ENCODE data around the gene ABCF3. TPM values are rescaled to one million over a fixed set of nuclear protein-coding genes. Genes with fewer than 3 reads are reported as not detected.
A peak's percentile ranks its signal among the peaks of the same experiment; 100 is the strongest.
"Not testable (repeated sequence)": the region's sequence is repeated elsewhere in the genome, so short reads cannot be mapped to it uniquely, and the experiment has no call there.

The ABCF3 gene
- total and polyA plus RNA-seq, 4 donors: 28.1 to 59.2 (median 33.7) TPM

DNA sequence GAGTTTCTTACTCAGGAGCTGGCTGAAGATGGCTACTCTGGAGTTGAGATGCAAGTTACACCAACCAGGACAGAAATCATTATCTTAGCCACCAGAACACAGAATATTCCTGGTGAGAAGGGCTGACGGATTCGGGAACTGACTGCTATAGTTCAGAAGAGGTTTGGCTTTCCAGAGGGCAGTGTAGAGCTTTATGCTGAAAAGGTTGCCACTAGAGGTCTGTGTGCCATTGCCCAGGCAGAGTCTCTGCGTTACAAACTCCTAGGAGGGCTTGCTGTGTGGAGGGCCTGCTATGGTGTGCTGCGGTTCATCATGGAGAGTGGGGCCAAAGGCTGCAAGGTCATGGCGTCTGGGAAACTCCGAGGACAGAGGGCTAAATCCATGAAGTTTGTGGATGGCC lies 36.2 kb upstream of the ABCF3 start:
- not testable (repeated sequence) for H3K27ac ChIP-seq (ENCODE audit: low read depth in 1 of 2, low read length in 2 of 2); DNase-seq (ENCODE audit: low spot score); H3K9ac ChIP-seq (ENCODE audit: low read depth in 1 of 2, low read length in 2 of 2); H3K9me3 ChIP-seq (ENCODE audit: control insufficient read depth in 4 of 4, low read length in 3 of 4); H3K4me3 ChIP-seq (ENCODE audit: low read depth in 1 of 3, low read length in 3 of 3); H3K27me3 ChIP-seq (ENCODE audit: control insufficient read depth in 4 of 4, insufficient read depth in 4 of 4, low read length in 3 of 4)
- WGBS: 78% methylated on average over 6 of the region's 6 CpGs
- peaks cover 0 to 10% (median 6%) of the 10 kb centered on the region in 4 donors for H3K36me3 ChIP-seq (ENCODE audit: control insufficient read depth in 4 of 4, insufficient read depth in 3 of 4, low read depth in 1 of 4, low read length in 3 of 4)
- peak in 1 of 2 donors; percentile 25 for TF ChIP-seq RAD21 (IDR thresholded peaks at IDR 0.05)
- H3K4me1 ChIP-seq (ENCODE audit: control insufficient read depth in 4 of 4, insufficient read depth in 4 of 4, low read length in 3 of 4): peaks cover 0 to 15% (median 1%) of the 10 kb centered on the region in 4 donors

DNA sequence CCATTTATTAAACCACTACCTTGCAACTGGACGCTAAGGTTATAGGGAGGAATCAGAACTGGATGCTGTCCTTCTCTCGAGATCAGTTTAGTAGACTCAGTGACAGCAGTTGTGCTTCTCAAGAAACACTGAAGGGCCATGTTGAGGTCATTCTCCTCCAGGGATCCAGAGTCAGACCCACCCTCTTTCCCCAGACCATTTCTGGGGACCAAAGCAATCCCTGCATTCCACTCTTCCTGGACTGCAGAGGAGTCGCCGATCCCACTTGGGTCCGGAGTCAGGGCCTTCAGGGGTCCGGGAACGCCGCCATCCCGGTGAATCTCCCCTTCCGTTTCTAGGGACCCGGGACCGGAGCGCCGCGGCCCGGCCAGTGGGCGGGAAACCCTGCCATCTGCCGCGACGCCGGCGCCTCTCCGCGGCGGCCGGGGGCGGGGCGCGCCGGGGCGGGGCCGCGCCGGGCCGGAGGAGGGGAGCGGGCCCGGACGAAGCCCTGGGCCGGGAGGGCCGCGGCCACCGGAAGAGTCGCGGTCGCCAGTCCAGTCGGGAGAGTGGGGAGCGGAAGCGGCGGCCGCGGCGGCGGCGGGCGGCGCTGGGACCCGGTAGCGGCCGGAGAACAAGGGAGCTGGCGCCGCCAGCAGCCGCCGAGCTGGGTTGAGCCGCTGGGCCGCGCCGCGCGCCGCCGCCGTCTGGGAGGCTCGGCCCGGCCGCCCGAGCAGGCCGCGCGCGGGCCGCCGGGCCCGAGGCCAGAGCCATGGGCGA lies 30.9 kb upstream of the ABCF3 start, which contains the start of gene DVL3:
Gene DVL3 (plus strand): TSS at position 493 of the 759 bp plus-strand sequence. CDS start 259 bp downstream, at position 752.
- WGBS: under 1% methylated on average over 84 of the region's 84 CpGs
- DNase-seq (ENCODE audit: low spot score): peak; percentile 61
- H3K27ac ChIP-seq (ENCODE audit: low read depth in 1 of 2, low read length in 2 of 2): peak within 1 kb of the TSS; percentile 66 to 76

DNA sequence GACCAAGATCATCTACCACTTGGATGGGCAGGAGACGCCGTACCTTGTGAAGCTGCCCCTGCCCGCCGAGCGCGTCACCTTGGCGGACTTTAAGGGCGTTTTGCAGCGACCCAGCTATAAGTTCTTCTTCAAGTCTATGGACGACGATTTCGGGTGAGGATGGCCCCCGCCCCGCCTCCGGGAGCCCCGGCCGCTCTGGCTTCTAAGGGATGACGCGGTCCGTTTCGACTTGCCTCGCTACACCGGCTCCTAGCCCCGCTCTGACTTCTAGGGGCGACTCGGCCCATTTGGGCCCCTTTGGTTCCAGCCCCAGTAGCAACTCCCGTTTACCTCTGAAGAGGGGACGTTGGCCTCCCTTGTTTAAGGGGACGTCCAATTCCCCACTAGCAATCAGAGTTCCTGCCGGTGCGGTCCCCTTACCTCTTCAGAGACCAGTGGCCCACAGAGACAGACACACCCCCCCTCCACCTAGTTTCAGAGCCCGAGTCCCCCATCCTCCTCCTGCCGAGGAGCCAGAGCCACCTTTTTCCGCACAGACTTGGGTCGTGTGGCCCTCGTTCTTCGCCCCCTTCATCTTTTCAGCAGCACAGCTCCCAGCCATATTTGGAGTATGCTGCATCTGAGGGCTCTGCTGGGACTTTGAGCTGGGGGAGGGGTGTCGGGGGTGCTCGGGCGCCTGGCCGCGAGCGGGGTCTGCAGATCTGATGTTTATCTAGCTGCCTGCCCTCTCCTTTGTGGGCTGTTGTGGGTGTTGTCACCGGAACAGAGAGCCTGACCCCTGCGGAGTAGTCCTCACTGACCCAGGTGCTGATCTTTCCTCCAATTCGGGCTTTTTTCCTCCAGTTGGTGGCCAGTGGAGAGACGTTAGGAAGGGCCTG lies 30.1 kb upstream of the ABCF3 start:
- H3K9me3 ChIP-seq (ENCODE audit: control insufficient read depth in 4 of 4, low read length in 3 of 4): no peaks in the 10 kb centered on the region
- peaks cover 4 to 34% (median 24%) of the 10 kb centered on the region in 4 donors for H3K4me1 ChIP-seq (ENCODE audit: control insufficient read depth in 4 of 4, insufficient read depth in 4 of 4, low read length in 3 of 4)
- H3K4me3 ChIP-seq (ENCODE audit: low read depth in 1 of 3, low read length in 3 of 3): peak overlapping the region; percentile 93 to 94 (median 93)
- H3K36me3 ChIP-seq (ENCODE audit: control insufficient read depth in 4 of 4, insufficient read depth in 3 of 4, low read depth in 1 of 4, low read length in 3 of 4): no peaks in the 10 kb centered on the region
- peak; percentile 52 for DNase-seq (ENCODE audit: low spot score)
- H3K9ac ChIP-seq (ENCODE audit: low read depth in 1 of 2, low read length in 2 of 2): peak overlapping the region; percentile 61 to 87
- WGBS: under 1% methylated on average over 47 of the region's 47 CpGs
- H3K27me3 ChIP-seq (ENCODE audit: control insufficient read depth in 4 of 4, insufficient read depth in 4 of 4, low read length in 3 of 4): no peaks in the 10 kb centered on the region
- H3K27ac ChIP-seq (ENCODE audit: low read depth in 1 of 2, low read length in 2 of 2): peak overlapping the region; percentile 66 to 76
- TF ChIP-seq GABPA (IDR thresholded peaks at IDR 0.05 in 1 of 2, conservative IDR thresholded peaks at IDR 0.05 in 1 of 2): no peak
- TF ChIP-seq, protein P1, sequence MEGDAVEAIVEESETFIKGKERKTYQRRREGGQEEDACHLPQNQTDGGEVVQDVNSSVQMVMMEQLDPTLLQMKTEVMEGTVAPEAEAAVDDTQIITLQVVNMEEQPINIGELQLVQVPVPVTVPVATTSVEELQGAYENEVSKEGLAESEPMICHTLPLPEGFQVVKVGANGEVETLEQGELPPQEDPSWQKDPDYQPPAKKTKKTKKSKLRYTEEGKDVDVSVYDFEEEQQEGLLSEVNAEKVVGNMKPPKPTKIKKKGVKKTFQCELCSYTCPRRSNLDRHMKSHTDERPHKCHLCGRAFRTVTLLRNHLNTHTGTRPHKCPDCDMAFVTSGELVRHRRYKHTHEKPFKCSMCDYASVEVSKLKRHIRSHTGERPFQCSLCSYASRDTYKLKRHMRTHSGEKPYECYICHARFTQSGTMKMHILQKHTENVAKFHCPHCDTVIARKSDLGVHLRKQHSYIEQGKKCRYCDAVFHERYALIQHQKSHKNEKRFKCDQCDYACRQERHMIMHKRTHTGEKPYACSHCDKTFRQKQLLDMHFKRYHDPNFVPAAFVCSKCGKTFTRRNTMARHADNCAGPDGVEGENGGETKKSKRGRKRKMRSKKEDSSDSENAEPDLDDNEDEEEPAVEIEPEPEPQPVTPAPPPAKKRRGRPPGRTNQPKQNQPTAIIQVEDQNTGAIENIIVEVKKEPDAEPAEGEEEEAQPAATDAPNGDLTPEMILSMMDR (IDR thresholded peaks at IDR 0.05; ENCODE audit: low read depth, low read length, missing input control): no peak
- no peak for TF ChIP-seq NR2F2 (IDR thresholded peaks at IDR 0.05)
- TF ChIP-seq, protein P2, sequence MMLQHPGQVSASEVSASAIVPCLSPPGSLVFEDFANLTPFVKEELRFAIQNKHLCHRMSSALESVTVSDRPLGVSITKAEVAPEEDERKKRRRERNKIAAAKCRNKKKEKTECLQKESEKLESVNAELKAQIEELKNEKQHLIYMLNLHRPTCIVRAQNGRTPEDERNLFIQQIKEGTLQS (IDR thresholded peaks at IDR 0.05): no peak
- no peak for TF ChIP-seq YY1 (IDR thresholded peaks at IDR 0.05)
- no peak for TF ChIP-seq TAF1 (conservative IDR thresholded peaks at IDR 0.05)
- TF ChIP-seq EGR1 (IDR thresholded peaks at IDR 0.05; ENCODE audit: low read depth in 2 of 2): no peak
- TF ChIP-seq RAD21 (IDR thresholded peaks at IDR 0.05): no peak
- TF ChIP-seq HNF4A (conservative IDR thresholded peaks at IDR 0.05): peak; percentile 22 to 46
- TF ChIP-seq, protein P3, sequence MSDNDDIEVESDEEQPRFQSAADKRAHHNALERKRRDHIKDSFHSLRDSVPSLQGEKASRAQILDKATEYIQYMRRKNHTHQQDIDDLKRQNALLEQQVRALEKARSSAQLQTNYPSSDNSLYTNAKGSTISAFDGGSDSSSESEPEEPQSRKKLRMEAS (IDR thresholded peaks at IDR 0.05): no peak
- no peak for TF ChIP-seq FOXA1 (IDR thresholded peaks at IDR 0.05)

More for the DNA sequence above, 30.9 kb upstream of the ABCF3 start, which contains the start of gene DVL3:
- TF ChIP-seq HNF4G (IDR thresholded peaks at IDR 0.05): no peak
- peak in 1 of 2 donors; percentile 50 for TF ChIP-seq GABPA (IDR thresholded peaks at IDR 0.05 in 1 of 2, conservative IDR thresholded peaks at IDR 0.05 in 1 of 2)
- TF ChIP-seq, protein P4, sequence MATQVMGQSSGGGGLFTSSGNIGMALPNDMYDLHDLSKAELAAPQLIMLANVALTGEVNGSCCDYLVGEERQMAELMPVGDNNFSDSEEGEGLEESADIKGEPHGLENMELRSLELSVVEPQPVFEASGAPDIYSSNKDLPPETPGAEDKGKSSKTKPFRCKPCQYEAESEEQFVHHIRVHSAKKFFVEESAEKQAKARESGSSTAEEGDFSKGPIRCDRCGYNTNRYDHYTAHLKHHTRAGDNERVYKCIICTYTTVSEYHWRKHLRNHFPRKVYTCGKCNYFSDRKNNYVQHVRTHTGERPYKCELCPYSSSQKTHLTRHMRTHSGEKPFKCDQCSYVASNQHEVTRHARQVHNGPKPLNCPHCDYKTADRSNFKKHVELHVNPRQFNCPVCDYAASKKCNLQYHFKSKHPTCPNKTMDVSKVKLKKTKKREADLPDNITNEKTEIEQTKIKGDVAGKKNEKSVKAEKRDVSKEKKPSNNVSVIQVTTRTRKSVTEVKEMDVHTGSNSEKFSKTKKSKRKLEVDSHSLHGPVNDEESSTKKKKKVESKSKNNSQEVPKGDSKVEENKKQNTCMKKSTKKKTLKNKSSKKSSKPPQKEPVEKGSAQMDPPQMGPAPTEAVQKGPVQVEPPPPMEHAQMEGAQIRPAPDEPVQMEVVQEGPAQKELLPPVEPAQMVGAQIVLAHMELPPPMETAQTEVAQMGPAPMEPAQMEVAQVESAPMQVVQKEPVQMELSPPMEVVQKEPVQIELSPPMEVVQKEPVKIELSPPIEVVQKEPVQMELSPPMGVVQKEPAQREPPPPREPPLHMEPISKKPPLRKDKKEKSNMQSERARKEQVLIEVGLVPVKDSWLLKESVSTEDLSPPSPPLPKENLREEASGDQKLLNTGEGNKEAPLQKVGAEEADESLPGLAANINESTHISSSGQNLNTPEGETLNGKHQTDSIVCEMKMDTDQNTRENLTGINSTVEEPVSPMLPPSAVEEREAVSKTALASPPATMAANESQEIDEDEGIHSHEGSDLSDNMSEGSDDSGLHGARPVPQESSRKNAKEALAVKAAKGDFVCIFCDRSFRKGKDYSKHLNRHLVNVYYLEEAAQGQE (IDR thresholded peaks at IDR 0.05): peak; percentile 18
- Histone ChIP-seq H3K4me3 (ENCODE audit: low read depth in 1 of 3, low read length in 3 of 3) (peak within 1 kb of the TSS; percentile 93 to 94 (median 93)), H3K27me3 (ENCODE audit: control insufficient read depth in 4 of 4, insufficient read depth in 4 of 4, low read length in 3 of 4) (no peaks in the 10 kb centered on the region), H3K9me3 (ENCODE audit: control insufficient read depth in 4 of 4, low read length in 3 of 4) (no peaks in the 10 kb centered on the region), H3K4me1 (ENCODE audit: control insufficient read depth in 4 of 4, insufficient read depth in 4 of 4, low read length in 3 of 4) (peaks cover 0 to 30% (median 24%) of the 10 kb centered on the region in 4 donors), H3K9ac (ENCODE audit: low read depth in 1 of 2, low read length in 2 of 2) (peak within 1 kb of the TSS; percentile 61 to 87), H3K36me3 (ENCODE audit: control insufficient read depth in 4 of 4, insufficient read depth in 3 of 4, low read depth in 1 of 4, low read length in 3 of 4) (no peaks in the 10 kb centered on the region)
